DND-41 (cell line): ENCODE results near the gene DDX51.

Experiments used
- EZH2 ChIP-seq: IDR thresholded peaks from 3 replicates; pipeline ENCODE4 v1.6.1; 2012; ENCODE audit warnings: borderline replicate concordance, low read depth, mild to moderate bottlenecking, moderate library complexity, low read length, inconsistent platforms; ENCODE audit not compliant: severe bottlenecking
- TF ChIP-seq, protein P1 (sequence below): IDR thresholded peaks from 2 replicates; pipeline ENCODE4 v1.5.1; 2012; ENCODE audit warnings: borderline replicate concordance, low read length, moderate library complexity, mild to moderate bottlenecking; ENCODE audit not compliant: poor library complexity, severe bottlenecking; ENCODE audit errors: extremely low read depth

DNA sequence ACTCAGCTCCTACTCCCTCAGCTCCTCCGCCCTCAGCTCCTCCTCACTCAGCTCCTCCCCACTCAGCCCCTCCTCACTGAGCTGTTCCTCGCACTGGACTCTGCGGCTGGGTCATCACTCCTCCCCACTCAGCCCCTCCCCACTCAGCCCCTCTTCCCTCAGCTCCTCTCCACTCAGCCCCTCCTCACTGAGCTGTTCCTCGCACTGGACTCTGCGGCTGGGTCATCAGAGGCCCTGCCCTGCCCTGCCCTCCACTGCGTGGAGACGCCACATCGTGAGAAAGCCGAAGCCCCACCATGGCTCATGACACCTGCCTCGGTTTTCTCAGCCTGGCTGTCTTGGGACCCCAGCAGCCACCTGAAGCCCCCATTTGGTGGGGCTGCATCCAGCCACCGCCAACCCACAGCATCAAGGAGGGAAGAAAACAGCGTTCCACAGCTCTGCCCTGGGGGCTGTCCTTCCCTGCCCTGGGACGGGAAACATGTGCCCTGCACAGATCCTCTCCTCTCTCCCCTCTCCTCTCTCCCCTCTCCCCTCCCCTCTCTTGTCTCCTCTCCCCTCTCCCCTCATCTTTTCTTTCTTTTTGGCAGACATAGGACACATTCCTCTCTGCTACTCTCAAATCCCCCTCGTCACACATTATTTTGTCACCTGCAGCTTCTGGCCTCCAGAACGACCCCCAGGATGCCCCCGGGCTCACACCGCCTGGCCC, 17.8 kb upstream of the DDX51 start:
- TF ChIP-seq, protein P1, sequence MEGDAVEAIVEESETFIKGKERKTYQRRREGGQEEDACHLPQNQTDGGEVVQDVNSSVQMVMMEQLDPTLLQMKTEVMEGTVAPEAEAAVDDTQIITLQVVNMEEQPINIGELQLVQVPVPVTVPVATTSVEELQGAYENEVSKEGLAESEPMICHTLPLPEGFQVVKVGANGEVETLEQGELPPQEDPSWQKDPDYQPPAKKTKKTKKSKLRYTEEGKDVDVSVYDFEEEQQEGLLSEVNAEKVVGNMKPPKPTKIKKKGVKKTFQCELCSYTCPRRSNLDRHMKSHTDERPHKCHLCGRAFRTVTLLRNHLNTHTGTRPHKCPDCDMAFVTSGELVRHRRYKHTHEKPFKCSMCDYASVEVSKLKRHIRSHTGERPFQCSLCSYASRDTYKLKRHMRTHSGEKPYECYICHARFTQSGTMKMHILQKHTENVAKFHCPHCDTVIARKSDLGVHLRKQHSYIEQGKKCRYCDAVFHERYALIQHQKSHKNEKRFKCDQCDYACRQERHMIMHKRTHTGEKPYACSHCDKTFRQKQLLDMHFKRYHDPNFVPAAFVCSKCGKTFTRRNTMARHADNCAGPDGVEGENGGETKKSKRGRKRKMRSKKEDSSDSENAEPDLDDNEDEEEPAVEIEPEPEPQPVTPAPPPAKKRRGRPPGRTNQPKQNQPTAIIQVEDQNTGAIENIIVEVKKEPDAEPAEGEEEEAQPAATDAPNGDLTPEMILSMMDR: no peak
- TF ChIP-seq EZH2: no peak
